OCI-LY3 (cell line): Measurements from ENCODE around the gene SELENOP.

ENCODE experiments used
- EZH2phosphoT487 ChIP-seq: fragments of 200-600 bp; shearing (Covaris generic); IDR thresholded peaks from 2 replicates; pipeline ENCODE4 v1.6.1; 2018; ENCODE audit warnings: antibody characterized with exemption, mixed run types, low read depth
- TF ChIP-seq, protein P1 (sequence below): fragments of 200-600, 300-600 bp; sonication (generic); IDR thresholded peaks from 2 replicates; pipeline ENCODE4 v1.5.1; 2014; ENCODE audit warnings: antibody characterized with exemption, low read length, low read depth

DNA sequence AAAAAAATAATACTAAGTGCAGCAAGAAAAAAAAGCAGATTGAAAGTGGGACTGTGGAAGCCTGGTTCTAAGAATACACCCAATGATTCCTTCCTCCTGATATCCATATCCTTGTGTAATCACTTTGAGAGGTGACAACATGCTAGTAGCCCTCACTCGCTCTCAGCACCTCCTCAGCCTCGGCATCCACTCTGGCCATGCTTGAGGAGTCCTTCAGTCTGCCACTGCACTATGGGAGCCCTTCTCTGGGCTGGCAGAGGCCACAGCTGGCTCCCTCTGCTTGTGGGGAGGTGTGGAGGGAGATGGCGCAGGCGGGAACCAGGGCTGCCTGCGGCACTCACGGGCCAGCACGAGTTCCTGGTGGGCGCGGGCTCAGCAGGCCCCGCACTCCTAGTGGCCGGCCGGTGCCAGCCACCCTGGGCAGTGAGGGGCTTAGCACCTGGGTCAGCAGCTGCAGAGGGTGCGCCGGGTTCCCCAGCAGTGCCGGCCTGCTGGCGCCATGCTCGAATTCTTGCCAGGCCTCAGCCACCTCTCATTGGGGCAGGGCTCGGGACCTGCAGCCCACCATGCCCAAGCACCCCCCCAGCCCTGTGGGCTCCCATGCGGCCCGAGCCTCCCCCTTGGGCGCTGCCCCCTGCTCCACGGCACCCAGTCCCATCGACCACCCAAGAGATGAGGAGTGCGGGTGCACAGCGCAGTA, 24.5 kb upstream of the SELENOP start:
- TF ChIP-seq, protein P1, sequence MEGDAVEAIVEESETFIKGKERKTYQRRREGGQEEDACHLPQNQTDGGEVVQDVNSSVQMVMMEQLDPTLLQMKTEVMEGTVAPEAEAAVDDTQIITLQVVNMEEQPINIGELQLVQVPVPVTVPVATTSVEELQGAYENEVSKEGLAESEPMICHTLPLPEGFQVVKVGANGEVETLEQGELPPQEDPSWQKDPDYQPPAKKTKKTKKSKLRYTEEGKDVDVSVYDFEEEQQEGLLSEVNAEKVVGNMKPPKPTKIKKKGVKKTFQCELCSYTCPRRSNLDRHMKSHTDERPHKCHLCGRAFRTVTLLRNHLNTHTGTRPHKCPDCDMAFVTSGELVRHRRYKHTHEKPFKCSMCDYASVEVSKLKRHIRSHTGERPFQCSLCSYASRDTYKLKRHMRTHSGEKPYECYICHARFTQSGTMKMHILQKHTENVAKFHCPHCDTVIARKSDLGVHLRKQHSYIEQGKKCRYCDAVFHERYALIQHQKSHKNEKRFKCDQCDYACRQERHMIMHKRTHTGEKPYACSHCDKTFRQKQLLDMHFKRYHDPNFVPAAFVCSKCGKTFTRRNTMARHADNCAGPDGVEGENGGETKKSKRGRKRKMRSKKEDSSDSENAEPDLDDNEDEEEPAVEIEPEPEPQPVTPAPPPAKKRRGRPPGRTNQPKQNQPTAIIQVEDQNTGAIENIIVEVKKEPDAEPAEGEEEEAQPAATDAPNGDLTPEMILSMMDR: no peak
- TF ChIP-seq EZH2phosphoT487: no peak
